Fibroblast of lung (primary cell): ENCODE data around the gene SESN1. TPM values are rescaled to one million over a fixed set of nuclear protein-coding genes. Genes with fewer than 3 reads are reported as not detected.

Experiments
- DNase-seq, 2 donors: peaks; one replicate each; pipeline versions ENCODE4 v3.0.0 to v3.0.0-alpha.2; 2010; ENCODE audit warnings: low read depth in 2 of 2
- H2AFZ ChIP-seq: 2 replicates; pipeline ENCODE4 v1.5.1; 2012; ENCODE audit warnings: low read length, control low read depth, inconsistent platforms
- H3K27ac ChIP-seq: 2 replicates; pipeline ENCODE4 v1.5.1; 2011; ENCODE audit warnings: low read length, control low read depth; ENCODE audit not compliant: insufficient read depth
- H3K27me3 ChIP-seq: 2 replicates; pipeline ENCODE4 v1.5.1; 2011; ENCODE audit warnings: mild to moderate bottlenecking, low read length; ENCODE audit not compliant: control insufficient read depth, insufficient read depth
- H3K36me3 ChIP-seq: 2 replicates; pipeline ENCODE4 v1.5.1; 2011; ENCODE audit warnings: low read length; ENCODE audit not compliant: control insufficient read depth, insufficient read depth
- H3K4me1 ChIP-seq: 2 replicates; pipeline ENCODE4 v1.5.1; 2011; ENCODE audit warnings: low read length; ENCODE audit not compliant: control insufficient read depth, insufficient read depth; ENCODE audit errors: extremely low read depth
- H3K4me2 ChIP-seq: 2 replicates; pipeline ENCODE4 v1.5.1; 2011; ENCODE audit warnings: low read length, control low read depth; ENCODE audit not compliant: insufficient read depth; ENCODE audit errors: extremely low read depth
- H3K4me3 ChIP-seq, 4 experiments: fragments of 200-600 bp in 1 of 4; sonication (generic) in 1 of 4; replicated peaks in 1 of 4; 2 replicates each; pipeline ENCODE4 v1.5.1; 2011 to 2016; ENCODE audit warnings: low read length in 4 of 4, low read depth in 3 of 4, mild to moderate bottlenecking in 3 of 4, control low read depth in 2 of 4, inconsistent platforms in 1 of 4, mixed read lengths in 1 of 4; ENCODE audit not compliant: insufficient read depth in 1 of 4; ENCODE audit errors: control extremely low read depth in 1 of 4
- H3K79me2 ChIP-seq: 2 replicates; pipeline ENCODE4 v1.5.1; 2012; ENCODE audit warnings: mild to moderate bottlenecking, low read length, inconsistent platforms; ENCODE audit not compliant: control insufficient read depth, insufficient read depth
- H3K9ac ChIP-seq: 2 replicates; pipeline ENCODE4 v1.5.1; 2011; ENCODE audit warnings: mild to moderate bottlenecking, low read length, control low read depth; ENCODE audit not compliant: insufficient read depth
- H3K9me3 ChIP-seq: 2 replicates; pipeline ENCODE4 v1.5.1; 2012; ENCODE audit warnings: low read depth, low read length; ENCODE audit not compliant: control insufficient read depth, insufficient read depth
- H4K20me1 ChIP-seq: 2 replicates; pipeline ENCODE4 v1.5.1; 2011; ENCODE audit warnings: low read length; ENCODE audit not compliant: control insufficient read depth, insufficient read depth; ENCODE audit errors: extremely low read depth
- EZH2 ChIP-seq: IDR thresholded peaks from 2 replicates; pipeline ENCODE4 v1.5.1; 2012; ENCODE audit warnings: low read length, control low read depth, mild to moderate bottlenecking; ENCODE audit errors: missing control alignments
- polyA plus RNA-seq, 2 donors: library from polyadenylated mRNA; depleted of rRNA in 1 of 2; stranded (reverse) in 1 of 2; unstranded in 1 of 2; fragments of >200 nt; gene quantifications; 2 replicates each; pipeline ENCODE4 v1.2.1, GENCODE V29; 2011 to 2012; ENCODE audit warnings: missing spikeins in 1 of 2
- total RNA-seq: library from RNA; depleted of rRNA; stranded (reverse); fragments of >200 nt; gene quantifications from 2 replicates; pipeline ENCODE4 v1.2.1, GENCODE V29; 2014
- TF ChIP-seq, protein P1 (sequence below), 2 donors: IDR thresholded peaks in 1 of 2; conservative IDR thresholded peaks in 1 of 2; 1 replicate in 1 of 2; 2 replicates in 1 of 2; pipeline ENCODE4 v1.5.1; 2011 to 2012; ENCODE audit warnings: low read length in 2 of 2, control low read depth in 1 of 2, inconsistent platforms in 1 of 2, low read depth in 1 of 2, mild to moderate bottlenecking in 1 of 2

Gene SESN1
- total and polyA plus RNA-seq, 2 donors (not counting 1 experiment from before 2014, with no cell fraction given): 16.7 to 34.5 TPM

DNA sequence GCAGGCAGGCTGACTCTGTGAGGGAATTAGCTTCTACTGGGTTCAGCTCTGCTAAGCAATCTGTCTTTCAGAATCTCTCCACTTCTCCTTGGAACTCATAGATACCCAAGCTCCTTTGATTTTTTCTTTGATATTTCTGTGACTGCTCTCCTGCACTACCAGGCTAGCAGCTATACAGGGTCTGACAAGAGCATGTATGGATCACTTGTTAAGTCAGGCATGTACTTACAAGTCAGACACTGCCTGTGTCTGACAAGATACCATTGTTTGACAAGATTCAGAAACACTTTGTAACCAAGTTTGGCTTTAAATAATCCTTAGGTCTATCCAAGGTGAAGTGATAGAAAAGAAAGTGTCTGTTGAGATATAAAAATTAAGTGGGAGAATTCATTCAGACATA is 79.5 kb downstream of the SESN1 start:
- no peaks in the 10 kb centered on the region for H3K36me3 ChIP-seq
- H4K20me1 ChIP-seq: no peaks in the 10 kb centered on the region
- no peak overlapping the region for H3K4me2 ChIP-seq
- H3K79me2 ChIP-seq: no peaks in the 10 kb centered on the region
- no peak overlapping the region for H3K9ac ChIP-seq
- no peak overlapping the region for H3K27ac ChIP-seq
- TF ChIP-seq, protein P1, sequence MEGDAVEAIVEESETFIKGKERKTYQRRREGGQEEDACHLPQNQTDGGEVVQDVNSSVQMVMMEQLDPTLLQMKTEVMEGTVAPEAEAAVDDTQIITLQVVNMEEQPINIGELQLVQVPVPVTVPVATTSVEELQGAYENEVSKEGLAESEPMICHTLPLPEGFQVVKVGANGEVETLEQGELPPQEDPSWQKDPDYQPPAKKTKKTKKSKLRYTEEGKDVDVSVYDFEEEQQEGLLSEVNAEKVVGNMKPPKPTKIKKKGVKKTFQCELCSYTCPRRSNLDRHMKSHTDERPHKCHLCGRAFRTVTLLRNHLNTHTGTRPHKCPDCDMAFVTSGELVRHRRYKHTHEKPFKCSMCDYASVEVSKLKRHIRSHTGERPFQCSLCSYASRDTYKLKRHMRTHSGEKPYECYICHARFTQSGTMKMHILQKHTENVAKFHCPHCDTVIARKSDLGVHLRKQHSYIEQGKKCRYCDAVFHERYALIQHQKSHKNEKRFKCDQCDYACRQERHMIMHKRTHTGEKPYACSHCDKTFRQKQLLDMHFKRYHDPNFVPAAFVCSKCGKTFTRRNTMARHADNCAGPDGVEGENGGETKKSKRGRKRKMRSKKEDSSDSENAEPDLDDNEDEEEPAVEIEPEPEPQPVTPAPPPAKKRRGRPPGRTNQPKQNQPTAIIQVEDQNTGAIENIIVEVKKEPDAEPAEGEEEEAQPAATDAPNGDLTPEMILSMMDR (conservative IDR thresholded peaks at IDR 0.05 in 1 of 2, IDR thresholded peaks at IDR 0.05 in 1 of 2; ENCODE audit: low read depth in 1 of 2, low read length in 2 of 2): no peak
- TF ChIP-seq EZH2: no peak
- DNase-seq: no peak
- no peaks in the 10 kb centered on the region for H3K9me3 ChIP-seq
- H3K4me1 ChIP-seq: no peaks in the 10 kb centered on the region
- no peaks in the 10 kb centered on the region for H3K27me3 ChIP-seq
- no peak overlapping the region for H2AFZ ChIP-seq
- no peak overlapping the region for H3K4me3 ChIP-seq

DNA sequence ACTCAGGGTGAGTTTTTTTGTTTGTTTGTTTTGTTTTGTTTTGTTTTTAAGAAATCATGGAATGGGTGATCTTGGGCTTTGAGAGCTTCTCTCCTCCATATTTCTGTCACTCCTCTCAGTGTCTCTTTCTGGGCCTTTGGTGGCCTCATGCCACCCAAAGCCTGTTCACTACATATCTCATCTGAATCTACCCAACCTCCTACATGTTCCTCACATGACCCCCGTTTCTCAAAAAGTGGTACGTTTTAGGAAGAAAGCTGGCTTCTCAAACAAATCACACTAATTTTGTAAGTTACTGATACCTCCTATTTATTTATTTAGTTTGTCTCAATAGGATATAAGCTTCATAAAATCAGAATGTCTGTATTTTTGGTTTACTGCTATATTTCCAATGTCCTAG is 80.0 kb downstream of the SESN1 start:
- TF ChIP-seq, protein P1 (conservative IDR thresholded peaks at IDR 0.05 in 1 of 2, IDR thresholded peaks at IDR 0.05 in 1 of 2; ENCODE audit: low read depth in 1 of 2, low read length in 2 of 2): no peak
- no peak for TF ChIP-seq EZH2
- no peak for DNase-seq

DNA sequence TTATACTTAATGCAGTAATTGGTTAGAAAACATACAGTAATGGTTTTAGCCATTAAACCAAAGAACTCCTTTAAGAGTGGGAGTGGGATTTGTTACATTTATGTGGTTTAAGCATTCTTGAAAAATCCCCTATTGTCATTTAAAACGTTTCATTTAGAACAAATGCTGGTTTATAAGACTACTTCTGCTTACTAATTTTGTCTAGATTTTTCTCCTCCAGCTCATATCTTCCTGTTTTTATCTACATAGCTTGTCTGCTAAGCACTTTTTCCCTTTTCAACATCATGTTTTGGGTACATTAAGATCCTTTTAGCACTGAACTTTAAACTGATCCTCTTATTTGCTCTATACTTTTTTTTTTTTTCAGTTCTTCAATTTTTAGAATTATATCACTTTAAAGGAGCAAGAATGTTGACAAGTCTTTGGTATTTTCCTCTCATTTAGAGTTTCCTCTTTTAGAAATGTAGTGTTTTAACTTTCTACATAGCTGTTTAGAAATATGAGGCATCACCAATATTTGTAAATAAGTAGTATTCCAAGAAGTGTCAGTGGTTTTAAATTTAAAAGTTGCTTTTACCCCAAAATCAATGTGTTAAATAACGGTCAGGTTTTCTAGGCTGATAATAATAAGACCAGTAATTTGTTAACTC is 80.9 kb downstream of the SESN1 start:
- H4K20me1 ChIP-seq: no peaks in the 10 kb centered on the region
- no peak for DNase-seq
- H3K27me3 ChIP-seq: no peaks in the 10 kb centered on the region
- H3K79me2 ChIP-seq: no peaks in the 10 kb centered on the region
- no peak overlapping the region for H3K27ac ChIP-seq
- no peak overlapping the region for H3K4me3 ChIP-seq
- no peak overlapping the region for H3K9ac ChIP-seq
- no peaks in the 10 kb centered on the region for H3K9me3 ChIP-seq
- H3K36me3 ChIP-seq: no peaks in the 10 kb centered on the region
- no peaks in the 10 kb centered on the region for H3K4me1 ChIP-seq
- TF ChIP-seq, protein P1 (conservative IDR thresholded peaks at IDR 0.05 in 1 of 2, IDR thresholded peaks at IDR 0.05 in 1 of 2; ENCODE audit: low read depth in 1 of 2, low read length in 2 of 2): no peak
- no peak for TF ChIP-seq EZH2
- no peak overlapping the region for H3K4me2 ChIP-seq
- no peak overlapping the region for H2AFZ ChIP-seq

More for the DNA sequence above, 80.0 kb downstream of the SESN1 start:
- Histone ChIP-seq H3K27me3 (no peaks in the 10 kb centered on the region), H3K9me3 (no peaks in the 10 kb centered on the region), H3K4me1 (no peaks in the 10 kb centered on the region), H3K27ac (no peak overlapping the region), H3K79me2 (no peaks in the 10 kb centered on the region), H3K9ac (no peak overlapping the region), H3K36me3 (no peaks in the 10 kb centered on the region), H3K4me2 (no peak overlapping the region), H2AFZ (no peak overlapping the region), H4K20me1 (no peaks in the 10 kb centered on the region), H3K4me3 (no peak overlapping the region)
